Measurements from ENCODE around the gene GNAS-AS1. TPM values are rescaled to one million over a fixed set of nuclear protein-coding genes. Genes with fewer than 3 reads are reported as not detected.

Gene GNAS-AS1
- total RNA-seq, 1 donor from 2014 or later: 0.25 TPM

DNA sequence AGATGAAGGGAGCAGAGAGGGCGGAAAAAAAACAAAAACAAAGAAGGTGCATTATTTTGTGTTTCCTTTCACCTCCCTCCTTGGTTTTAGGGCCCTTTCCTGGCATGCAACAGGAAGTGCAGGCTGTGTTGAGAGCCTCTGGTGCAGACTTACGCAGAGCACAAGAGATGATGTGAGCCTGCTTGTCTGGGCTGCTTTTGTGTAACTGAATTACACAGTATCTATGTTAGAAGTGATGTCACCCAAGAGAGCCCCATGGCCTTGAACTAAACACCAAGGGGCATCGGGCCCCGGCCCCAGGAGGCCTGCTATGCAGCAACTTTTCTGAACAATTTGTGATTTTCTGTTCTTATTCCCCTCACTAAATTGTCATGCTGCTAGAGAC, 27.3 kb upstream of the GNAS-AS1 start:
- no peaks in the 10 kb centered on the region for H3K4me1 ChIP-seq
- H3K4me3 ChIP-seq: no peak overlapping the region
- no peaks in the 10 kb centered on the region for H3K9me3 ChIP-seq (replicated peaks)
- no peak for DNase-seq
- intact Hi-C loops (cut with micrococcal nuclease): loop anchor here (10.0 kb wide), 1 partner anchor 157 kb away; the partner anchor contains the start of gene ATP5F1E
- H3K36me3 ChIP-seq: no peaks in the 10 kb centered on the region
- TF ChIP-seq CTCF (IDR thresholded peaks at IDR 0.05; ENCODE audit: borderline replicate concordance): no peak
- no peaks in the 10 kb centered on the region for H3K27me3 ChIP-seq (ENCODE audit: low read depth)
- no peak overlapping the region for H3K27ac ChIP-seq (replicated peaks)

DNA sequence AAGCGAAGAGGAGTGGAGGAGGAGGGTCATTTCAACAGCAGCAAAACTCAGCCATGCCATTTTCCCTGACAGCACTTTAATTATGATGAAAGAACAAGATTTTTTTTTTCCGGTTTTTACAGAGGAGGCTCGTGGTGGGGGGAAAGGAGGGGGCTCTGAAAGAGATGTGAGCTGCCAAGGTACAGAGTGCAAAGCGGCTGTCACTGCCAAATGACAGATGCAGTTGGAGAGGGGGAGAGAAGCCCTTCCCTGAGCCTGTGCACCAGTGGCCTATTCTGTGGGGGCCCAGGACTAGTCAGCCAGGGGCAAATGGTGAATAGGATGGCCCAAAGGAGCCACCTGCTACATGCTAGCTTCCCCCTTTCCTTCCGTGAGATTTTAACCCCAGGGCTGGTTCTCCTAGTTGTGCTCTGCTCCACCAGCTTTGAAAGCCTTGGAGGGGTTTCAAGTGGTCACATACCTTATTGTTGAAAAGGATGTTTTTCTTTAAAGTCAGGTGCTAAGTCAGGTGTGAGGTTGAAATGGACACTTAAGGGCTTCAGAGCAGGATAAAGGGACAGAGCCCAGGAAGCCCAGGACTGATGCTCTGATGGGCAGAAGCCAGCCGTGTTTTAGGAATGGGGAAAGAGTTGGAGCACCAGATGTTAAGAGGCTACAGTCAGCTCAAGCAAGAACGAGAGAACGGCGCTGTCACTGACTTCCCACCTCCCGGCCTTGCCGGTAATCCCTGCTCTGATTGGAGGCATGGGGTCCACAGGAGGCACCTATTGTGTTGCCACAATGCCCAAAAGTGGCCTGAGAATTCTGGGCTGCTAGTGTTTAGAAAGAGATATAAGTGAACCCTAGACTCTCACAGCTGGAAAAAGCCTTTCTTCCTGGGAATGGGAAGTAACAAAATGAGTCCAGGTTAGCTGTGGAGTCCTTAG, 26.6 kb upstream of the GNAS-AS1 start:
- intact Hi-C loops (cut with micrococcal nuclease): loop anchor here (10.0 kb wide), 1 partner anchor 157 kb away; the partner anchor contains the start of gene ATP5F1E
- Histone ChIP-seq H3K27ac (replicated peaks) (no peak overlapping the region), H3K4me1 (no peaks in the 10 kb centered on the region), H3K4me3 (no peak overlapping the region), H3K9me3 (replicated peaks) (no peaks in the 10 kb centered on the region), H3K27me3 (ENCODE audit: low read depth) (no peaks in the 10 kb centered on the region), H3K36me3 (no peaks in the 10 kb centered on the region)
- DNase-seq: no peak
- no peak for TF ChIP-seq CTCF (IDR thresholded peaks at IDR 0.05; ENCODE audit: borderline replicate concordance)

GRCh38 chr20:58876437-58876836, 25.7 kb upstream of the GNAS-AS1 start:
- intact Hi-C loops (cut with micrococcal nuclease): loop anchor here (10.0 kb wide), 1 partner anchor 158 kb away; the partner anchor contains the start of gene ATP5F1E
- no peak for DNase-seq
- Histone ChIP-seq H3K9me3 (replicated peaks) (no peaks in the 10 kb centered on the region), H3K27me3 (ENCODE audit: low read depth) (no peaks in the 10 kb centered on the region), H3K4me3 (no peak overlapping the region), H3K36me3 (no peaks in the 10 kb centered on the region), H3K27ac (replicated peaks) (no peak overlapping the region), H3K4me1 (no peaks in the 10 kb centered on the region)
- no peak for TF ChIP-seq CTCF (IDR thresholded peaks at IDR 0.05; ENCODE audit: borderline replicate concordance)

- intact Hi-C loops (cut with micrococcal nuclease): loop anchor here (10.0 kb wide), 1 partner anchor 159 kb away; the partner anchor contains the start of gene ATP5F1E
- H3K4me3 ChIP-seq: no peak overlapping the region
- no peak for TF ChIP-seq CTCF (IDR thresholded peaks at IDR 0.05; ENCODE audit: borderline replicate concordance)
- DNase-seq: no peak
- H3K27ac ChIP-seq (replicated peaks): no peak overlapping the region
- H3K9me3 ChIP-seq (replicated peaks): no peaks in the 10 kb centered on the region
- H3K4me1 ChIP-seq: no peaks in the 10 kb centered on the region
- no peaks in the 10 kb centered on the region for H3K36me3 ChIP-seq
- no peaks in the 10 kb centered on the region for H3K27me3 ChIP-seq (ENCODE audit: low read depth)
These were observed 24.9 kb upstream of the GNAS-AS1 start for GRCh38 chr20:58875541-58876134.

- no peak for DNase-seq
- H3K27me3 ChIP-seq (ENCODE audit: low read depth): no peaks in the 10 kb centered on the region
- no peak overlapping the region for H3K4me3 ChIP-seq
- H3K4me1 ChIP-seq: no peaks in the 10 kb centered on the region
- H3K27ac ChIP-seq (replicated peaks): no peak overlapping the region
- intact Hi-C loops (cut with micrococcal nuclease): loop anchor here (10.0 kb wide), 1 partner anchor 160 kb away; the partner anchor contains the start of gene ATP5F1E
- H3K36me3 ChIP-seq: no peaks in the 10 kb centered on the region
- TF ChIP-seq CTCF (IDR thresholded peaks at IDR 0.05; ENCODE audit: borderline replicate concordance): no peak
- H3K9me3 ChIP-seq (replicated peaks): no peaks in the 10 kb centered on the region
These were observed 24.4 kb upstream of the GNAS-AS1 start for GRCh38 chr20:58875111-58875510.

All from left ventricle myocardium inferior (tissue), 1 donor.